Peyer's patch (tissue), 4 donors: ENCODE data around the gene PDE4D. TPM values are rescaled to one million over a fixed set of nuclear protein-coding genes. Genes with fewer than 3 reads are reported as not detected.

Experiments
- DNase-seq, 3 donors: peaks; one replicate each; pipeline ENCODE4 v3.0.0-alpha.2; 2017 to 2019
- H3K27ac ChIP-seq, 4 donors: fragments of 200-600 bp; sonication (generic); one replicate each; pipeline ENCODE4 v1.5.1; 2016 to 2019
- H3K27me3 ChIP-seq, 2 donors: fragments of 200-600 bp; sonication (generic); one replicate each; pipeline ENCODE4 v1.5.1; 2019
- H3K36me3 ChIP-seq, 3 donors: fragments of 200-600 bp; sonication (generic); one replicate each; pipeline ENCODE4 v1.5.1; 2016 to 2019
- H3K4me1 ChIP-seq, 4 donors: fragments of 200-600 bp; sonication (generic); one replicate each; pipeline ENCODE4 v1.5.1; 2016 to 2019
- H3K4me3 ChIP-seq, 4 donors: fragments of 200-600 bp; sonication (generic); 1 replicate in 3 of 4; 2 replicates in 1 of 4; pipeline ENCODE4 v1.5.1; 2016 to 2019; ENCODE audit warnings: mild to moderate bottlenecking in 1 of 4
- H3K9me3 ChIP-seq, 4 donors: fragments of 200-600 bp; sonication (generic); one replicate each; pipeline ENCODE4 v1.5.1; 2016 to 2019; ENCODE audit warnings: mild to moderate bottlenecking in 1 of 4
- CTCF ChIP-seq, 6 experiments: fragments of 450-650 bp in 4 of 6; fragments of 200-600 bp in 2 of 6; sonication (generic) in 1 of 6; IDR thresholded peaks; one replicate each; pipeline ENCODE4 v1.5.1; 2017 to 2019; ENCODE audit warnings: antibody characterized with exemption in 6 of 6, mild to moderate bottlenecking in 3 of 6, moderate library complexity in 1 of 6
- POLR2A ChIP-seq, 2 donors: fragments of 450-650 bp; IDR thresholded peaks; one replicate each; pipeline ENCODE4 v1.5.1; 2017; ENCODE audit warnings: antibody characterized with exemption in 2 of 2, mild to moderate bottlenecking in 2 of 2, moderate library complexity in 2 of 2
- total RNA-seq, 4 donors: library from RNA; depleted of rRNA; stranded (reverse); fragments of >200 nt; gene quantifications; one replicate each; pipeline ENCODE4 v1.1.0, GENCODE V29; 2016

PDE4D gene
- total RNA-seq, 4 donors from 2014 or later: 19.8 to 89.1 (median 43.9) TPM

GRCh38 chr5:59856358-59856757 is 37.2 kb downstream of the PDE4D start:
- Histone ChIP-seq H3K36me3 (no peaks in the 10 kb centered on the region), H3K9me3 (no peaks in the 10 kb centered on the region), H3K4me1 (no peaks in the 10 kb centered on the region), H3K27ac (no peak overlapping the region), H3K27me3 (no peaks in the 10 kb centered on the region), H3K4me3 (no peak overlapping the region)
- no peak for DNase-seq
- no peak for TF ChIP-seq POLR2A (IDR thresholded peaks at IDR 0.05)
- no peak for TF ChIP-seq CTCF (IDR thresholded peaks at IDR 0.05)

- Histone ChIP-seq H3K4me1 (no peaks in the 10 kb centered on the region), H3K27ac (no peak overlapping the region), H3K36me3 (no peaks in the 10 kb centered on the region), H3K9me3 (no peaks in the 10 kb centered on the region), H3K27me3 (no peaks in the 10 kb centered on the region), H3K4me3 (no peak overlapping the region)
- TF ChIP-seq CTCF (IDR thresholded peaks at IDR 0.05) (no peak), POLR2A (IDR thresholded peaks at IDR 0.05) (no peak)
- no peak for DNase-seq
Measured at GRCh38 chr5:59850766-59851165, 42.8 kb downstream of the PDE4D start.

- no peak overlapping the region for H3K4me3 ChIP-seq
- H3K27ac ChIP-seq: no peak overlapping the region
- H3K9me3 ChIP-seq: no peaks in the 10 kb centered on the region
- H3K27me3 ChIP-seq: no peaks in the 10 kb centered on the region
- TF ChIP-seq POLR2A (IDR thresholded peaks at IDR 0.05): no peak
- no peak for TF ChIP-seq CTCF (IDR thresholded peaks at IDR 0.05)
- no peak for DNase-seq
- H3K4me1 ChIP-seq: no peaks in the 10 kb centered on the region
- H3K36me3 ChIP-seq: no peaks in the 10 kb centered on the region
Measured at GRCh38 chr5:59847586-59847985, 45.9 kb downstream of the PDE4D start.

- TF ChIP-seq CTCF (IDR thresholded peaks at IDR 0.05) (no peak), POLR2A (IDR thresholded peaks at IDR 0.05) (no peak)
- Histone ChIP-seq H3K27ac (no peak overlapping the region), H3K9me3 (no peaks in the 10 kb centered on the region), H3K4me3 (no peak overlapping the region), H3K27me3 (no peaks in the 10 kb centered on the region), H3K36me3 (no peaks in the 10 kb centered on the region), H3K4me1 (no peaks in the 10 kb centered on the region)
- no peak for DNase-seq
Measured at GRCh38 chr5:59845730-59846129, 47.8 kb downstream of the PDE4D start.

GRCh38 chr5:59843511-59844213 is 49.9 kb downstream of the PDE4D start:
- Histone ChIP-seq H3K4me1 (no peaks in the 10 kb centered on the region), H3K27me3 (no peaks in the 10 kb centered on the region), H3K27ac (no peak overlapping the region), H3K9me3 (no peaks in the 10 kb centered on the region), H3K4me3 (no peak overlapping the region), H3K36me3 (no peaks in the 10 kb centered on the region)
- no peak for TF ChIP-seq CTCF (IDR thresholded peaks at IDR 0.05)
- no peak for TF ChIP-seq POLR2A (IDR thresholded peaks at IDR 0.05)
- DNase-seq: no peak

- Histone ChIP-seq H3K36me3 (no peaks in the 10 kb centered on the region), H3K9me3 (no peaks in the 10 kb centered on the region), H3K27me3 (no peaks in the 10 kb centered on the region), H3K27ac (no peak overlapping the region), H3K4me1 (no peaks in the 10 kb centered on the region), H3K4me3 (no peak overlapping the region)
- no peak for DNase-seq
- no peak for TF ChIP-seq POLR2A (IDR thresholded peaks at IDR 0.05)
- no peak for TF ChIP-seq CTCF (IDR thresholded peaks at IDR 0.05)
Measured at GRCh38 chr5:59842999-59843398, 50.5 kb downstream of the PDE4D start.
